Neural progenitor cell (in vitro differentiated cells): ENCODE measurements around the gene SLC9C1. TPM values are rescaled to one million over a fixed set of nuclear protein-coding genes. Genes with fewer than 3 reads are reported as not detected.

Experiments used
- DNase-seq: peaks from one replicate; pipeline ENCODE4 v3.0.0-alpha.2; 2016; ENCODE audit warnings: low spot score
- H2AFZ ChIP-seq: fragments of 200-600 bp; sonication (generic); replicated peaks from 2 replicates; pipeline ENCODE4 v1.6.1; 2016; ENCODE audit warnings: antibody characterized with exemption
- H3F3A ChIP-seq: fragments of 200-600 bp; sonication (generic); 2 replicates; pipeline ENCODE4 v1.6.1; 2016; ENCODE audit warnings: antibody characterized with exemption, low read depth
- H3K27ac ChIP-seq: fragments of 200-600 bp; sonication (generic); 2 replicates; pipeline ENCODE4 v1.5.1; 2016; ENCODE audit warnings: mild to moderate bottlenecking
- H3K27me3 ChIP-seq: fragments of 200-600 bp; sonication (generic); 2 replicates; pipeline ENCODE4 v1.6.1; 2016; ENCODE audit warnings: mild to moderate bottlenecking, moderate library complexity
- H3K36me3 ChIP-seq: fragments of 200-600 bp; sonication (generic); 2 replicates; pipeline ENCODE4 v1.5.1; 2016
- H3K4me1 ChIP-seq: fragments of 200-600 bp; sonication (generic); 2 replicates; pipeline ENCODE4 v1.6.1; 2016; ENCODE audit warnings: mixed run types
- H3K4me2 ChIP-seq: fragments of 200-600 bp; sonication (generic); 2 replicates; pipeline ENCODE4 v1.6.1; 2016
- H3K4me3 ChIP-seq: fragments of 200-600 bp; sonication (generic); 2 replicates; pipeline ENCODE4 v1.5.1; 2016
- H3K79me2 ChIP-seq: fragments of 200-600 bp; sonication (generic); 2 replicates; pipeline ENCODE4 v1.6.1; 2016; ENCODE audit warnings: low read depth
- H3K9ac ChIP-seq: fragments of 200-600 bp; sonication (generic); 2 replicates; pipeline ENCODE4 v1.6.1; 2016
- H3K9me3 ChIP-seq: fragments of 200-600 bp; sonication (generic); 2 replicates; pipeline ENCODE4 v1.5.1; 2016; ENCODE audit warnings: low read depth
- H4K20me1 ChIP-seq: fragments of 200-600 bp; sonication (generic); 2 replicates; pipeline ENCODE4 v1.6.1; 2016; ENCODE audit warnings: low read depth
- H3K27ac Mint-ChIP-seq: 3 replicates; pipeline ENCODE4 v1.8.0; 2021; ENCODE audit warnings: mixed read lengths
- H3K27me3 Mint-ChIP-seq: 2 replicates; pipeline ENCODE4 v1.8.0; 2022; ENCODE audit warnings: low read depth, mild to moderate bottlenecking, inconsistent platforms, moderate library complexity, mixed read lengths; ENCODE audit not compliant: insufficient read depth
- H3K36me3 Mint-ChIP-seq: 3 replicates; pipeline ENCODE4 v1.8.0; 2021; ENCODE audit warnings: mixed read lengths
- H3K4me1 Mint-ChIP-seq: 3 replicates; pipeline ENCODE4 v1.8.0; 2021; ENCODE audit warnings: mixed read lengths
- H3K4me3 Mint-ChIP-seq: 3 replicates; pipeline ENCODE4 v1.8.0; 2021; ENCODE audit warnings: mild to moderate bottlenecking, moderate library complexity, mixed read lengths
- H3K9me3 Mint-ChIP-seq: 3 replicates; pipeline ENCODE4 v1.8.0; 2020; ENCODE audit warnings: mixed read lengths
- CTCF ChIP-seq: fragments of 200-600 bp; sonication (generic); IDR thresholded peaks from 2 replicates; pipeline ENCODE4 v1.5.1; 2017; ENCODE audit warnings: antibody characterized with exemption, mild to moderate bottlenecking
- EZH2 ChIP-seq: fragments of 200-600 bp; sonication (generic); IDR thresholded peaks from 2 replicates; pipeline ENCODE4 v1.6.1; 2017; ENCODE audit warnings: antibody characterized with exemption, mild to moderate bottlenecking, moderate library complexity
- EZH2phosphoT487 ChIP-seq: fragments of 200-600 bp; sonication (generic); IDR thresholded peaks from 2 replicates; pipeline ENCODE4 v1.6.1; 2017; ENCODE audit warnings: antibody characterized with exemption
- total RNA-seq: library from RNA; depleted of rRNA; stranded (reverse); fragments of >200 nt; gene quantifications from 2 replicates; pipeline ENCODE4 v1.2.3, GENCODE V29; 2015; ENCODE audit warnings: low replicate concordance

The SLC9C1 gene
- total RNA-seq, 1 donor from 2014 or later: 1.3 TPM

GRCh38 chr3:112333002-112333380, 39.0 kb upstream of the SLC9C1 start, which contains the start of gene CD200:
Gene CD200 (plus strand): TSS chr3:112333156. CDS start chr3:112333213, 57 bp downstream.
- Mint-ChIP-seq H3K4me3 (peak within 1 kb of the TSS; percentile 93), H3K27me3 (peaks cover 2% of the 10 kb centered on the region), H3K27ac (peak within 1 kb of the TSS; percentile 96), H3K36me3 (peaks cover 22% of the 10 kb centered on the region), H3K9me3 (peaks cover 2% of the 10 kb centered on the region), H3K4me1 (peaks cover 30% of the 10 kb centered on the region)
- Histone ChIP-seq H3K9ac (peak within 1 kb of the TSS; percentile 75), H3F3A (peaks cover 7% of the 10 kb centered on the region), H3K27ac (peak within 1 kb of the TSS; percentile 88), H2AFZ (peak within 1 kb of the TSS; percentile 91), H3K36me3 (no peaks in the 10 kb centered on the region), H3K9me3 (no peaks in the 10 kb centered on the region), H3K79me2 (peaks cover 57% of the 10 kb centered on the region), H3K4me2 (peak within 1 kb of the TSS; percentile 99), H3K4me3 (peak within 1 kb of the TSS; percentile 92), H3K4me1 (peaks cover 18% of the 10 kb centered on the region), H4K20me1 (peaks cover 13% of the 10 kb centered on the region), H3K27me3 (no peaks in the 10 kb centered on the region)
- TF ChIP-seq EZH2phosphoT487 (no peak), CTCF (peak; percentile 16)
- peak; percentile 81 for DNase-seq

DNA sequence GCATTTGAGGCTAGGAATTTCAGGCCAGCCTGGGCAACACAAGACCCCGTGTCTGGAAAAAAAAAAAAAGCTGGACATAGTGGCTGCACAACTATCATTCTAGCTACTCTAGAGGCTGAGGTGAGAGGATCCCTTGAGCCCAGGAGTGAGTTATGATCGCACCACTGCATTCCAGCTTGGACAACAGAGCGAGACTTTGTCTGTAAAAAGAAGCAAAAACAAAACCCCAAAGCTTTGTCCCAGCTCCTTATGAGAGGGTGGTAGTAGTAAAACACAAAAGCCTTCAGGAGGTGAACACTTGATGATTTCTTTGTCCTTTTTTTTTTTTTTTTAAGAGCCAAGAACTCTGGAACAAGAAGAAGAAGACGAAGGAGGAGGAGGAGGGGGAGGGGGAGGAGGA, 37.8 kb upstream of the SLC9C1 start:
- no peak for DNase-seq
- H4K20me1 ChIP-seq: peaks cover 2% of the 10 kb centered on the region
- H3K36me3 Mint-ChIP-seq: peaks cover 17% of the 10 kb centered on the region
- peaks cover 20% of the 10 kb centered on the region for H3K4me1 ChIP-seq
- H3K4me3 ChIP-seq: no peak overlapping the region
- H3K27ac Mint-ChIP-seq: no peak overlapping the region
- H3K36me3 ChIP-seq: no peaks in the 10 kb centered on the region
- H2AFZ ChIP-seq: no peak overlapping the region
- H3K27me3 Mint-ChIP-seq: peaks cover 2% of the 10 kb centered on the region
- H3K79me2 ChIP-seq: peaks cover 46% of the 10 kb centered on the region
- no peak overlapping the region for H3K9ac ChIP-seq
- peaks cover 23% of the 10 kb centered on the region for H3K4me1 Mint-ChIP-seq
- H3K4me2 ChIP-seq: no peak overlapping the region
- H3K9me3 Mint-ChIP-seq: peaks cover 2% of the 10 kb centered on the region
- H3K4me3 Mint-ChIP-seq: peak overlapping the region; percentile 33
- H3F3A ChIP-seq: peaks cover 7% of the 10 kb centered on the region
- no peak overlapping the region for H3K27ac ChIP-seq
- H3K27me3 ChIP-seq: no peaks in the 10 kb centered on the region
- H3K9me3 ChIP-seq: no peaks in the 10 kb centered on the region
- TF ChIP-seq EZH2phosphoT487 (no peak), CTCF (no peak), EZH2 (no peak)

DNA sequence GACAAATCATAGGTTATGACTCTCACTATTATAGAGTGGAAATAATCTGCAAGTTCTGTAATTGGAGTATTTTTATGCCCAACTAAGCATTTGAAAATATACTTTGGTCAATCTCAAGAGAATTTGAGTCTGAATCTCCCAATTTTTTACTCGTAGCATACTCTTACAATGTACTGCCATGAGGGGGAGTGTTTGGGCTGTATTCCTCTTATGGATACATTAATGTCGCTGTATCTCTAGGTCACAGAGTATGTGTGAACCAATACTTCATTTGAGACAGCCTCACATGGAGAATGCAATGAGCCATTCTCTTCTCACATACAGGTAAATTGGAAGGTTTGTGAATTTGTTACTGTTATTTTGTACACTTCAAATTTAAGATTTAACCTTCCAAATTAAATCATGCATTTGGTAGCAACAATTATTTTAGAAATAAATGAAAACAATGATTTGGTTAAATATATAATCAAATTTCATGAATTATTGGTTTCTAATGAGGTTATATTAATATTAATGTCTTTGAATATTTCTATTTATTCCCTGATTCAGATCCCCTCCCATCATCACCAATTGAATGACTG, 33.4 kb upstream of the SLC9C1 start:
- H3K27ac ChIP-seq: no peak overlapping the region
- H3K36me3 ChIP-seq: no peaks in the 10 kb centered on the region
- H3F3A ChIP-seq: peaks cover 2% of the 10 kb centered on the region
- Mint-ChIP-seq H3K36me3 (no peaks in the 10 kb centered on the region), H3K27me3 (peaks cover 5% of the 10 kb centered on the region), H3K4me3 (no peak overlapping the region), H3K4me1 (no peaks in the 10 kb centered on the region), H3K9me3 (no peaks in the 10 kb centered on the region), H3K27ac (no peak overlapping the region)
- H3K27me3 ChIP-seq: no peaks in the 10 kb centered on the region
- no peak overlapping the region for H3K4me3 ChIP-seq
- H3K79me2 ChIP-seq: peaks cover 2% of the 10 kb centered on the region
- no peak overlapping the region for H3K4me2 ChIP-seq
- peaks cover 5% of the 10 kb centered on the region for H3K4me1 ChIP-seq
- peak; percentile 37 for DNase-seq
- no peak for TF ChIP-seq EZH2
- TF ChIP-seq CTCF: peak; percentile 62
- H3K9me3 ChIP-seq: no peaks in the 10 kb centered on the region
- no peak overlapping the region for H3K9ac ChIP-seq
- no peak overlapping the region for H2AFZ ChIP-seq
- no peaks in the 10 kb centered on the region for H4K20me1 ChIP-seq
